Ishikawa (cell line): Measurements from ENCODE around the gene C1QC.

Source experiments
- CREB1 ChIP-seq: IDR thresholded peaks from 2 replicates; pipeline ENCODE4 v1.6.1; 2012; ENCODE audit warnings: low read depth
- EGR1 ChIP-seq: IDR thresholded peaks from 2 replicates; pipeline ENCODE4 v1.6.1; 2012
- EP300 ChIP-seq: IDR thresholded peaks from 2 replicates; pipeline ENCODE4 v1.6.1; 2012; ENCODE audit warnings: borderline replicate concordance
- RAD21 ChIP-seq: IDR thresholded peaks from 2 replicates; pipeline ENCODE4 v1.6.1; 2012; ENCODE audit warnings: low read depth
- TEAD4 ChIP-seq: IDR thresholded peaks from 2 replicates; pipeline ENCODE4 v1.6.1; 2012
- ZBTB7A ChIP-seq: IDR thresholded peaks from 2 replicates; pipeline ENCODE4 v1.6.1; 2012; ENCODE audit warnings: low read depth
- TF ChIP-seq, protein P1 (sequence below): IDR thresholded peaks from 2 replicates; pipeline ENCODE4 v1.6.1; 2012; ENCODE audit warnings: low read depth, mild to moderate bottlenecking

DNA sequence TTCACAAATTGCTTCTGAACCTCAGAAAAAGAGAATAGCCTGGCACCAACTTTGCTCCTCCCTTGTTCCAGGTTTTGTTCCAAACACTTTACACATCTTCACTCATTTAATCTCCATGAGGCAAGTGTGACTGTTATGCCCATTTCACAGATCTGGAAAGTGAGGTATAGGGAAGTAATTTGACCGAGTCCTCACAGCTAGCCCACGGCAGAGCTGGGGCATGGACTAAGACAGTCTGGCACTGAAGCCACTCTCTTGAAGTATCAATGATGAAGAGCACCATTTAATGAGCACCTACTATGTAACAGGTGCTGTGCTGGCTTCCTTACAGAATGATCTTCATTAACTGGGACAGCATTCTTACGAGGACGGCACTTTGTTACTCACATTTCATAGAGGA is 28.6 kb downstream of the C1QC start:
- TF ChIP-seq, protein P1, sequence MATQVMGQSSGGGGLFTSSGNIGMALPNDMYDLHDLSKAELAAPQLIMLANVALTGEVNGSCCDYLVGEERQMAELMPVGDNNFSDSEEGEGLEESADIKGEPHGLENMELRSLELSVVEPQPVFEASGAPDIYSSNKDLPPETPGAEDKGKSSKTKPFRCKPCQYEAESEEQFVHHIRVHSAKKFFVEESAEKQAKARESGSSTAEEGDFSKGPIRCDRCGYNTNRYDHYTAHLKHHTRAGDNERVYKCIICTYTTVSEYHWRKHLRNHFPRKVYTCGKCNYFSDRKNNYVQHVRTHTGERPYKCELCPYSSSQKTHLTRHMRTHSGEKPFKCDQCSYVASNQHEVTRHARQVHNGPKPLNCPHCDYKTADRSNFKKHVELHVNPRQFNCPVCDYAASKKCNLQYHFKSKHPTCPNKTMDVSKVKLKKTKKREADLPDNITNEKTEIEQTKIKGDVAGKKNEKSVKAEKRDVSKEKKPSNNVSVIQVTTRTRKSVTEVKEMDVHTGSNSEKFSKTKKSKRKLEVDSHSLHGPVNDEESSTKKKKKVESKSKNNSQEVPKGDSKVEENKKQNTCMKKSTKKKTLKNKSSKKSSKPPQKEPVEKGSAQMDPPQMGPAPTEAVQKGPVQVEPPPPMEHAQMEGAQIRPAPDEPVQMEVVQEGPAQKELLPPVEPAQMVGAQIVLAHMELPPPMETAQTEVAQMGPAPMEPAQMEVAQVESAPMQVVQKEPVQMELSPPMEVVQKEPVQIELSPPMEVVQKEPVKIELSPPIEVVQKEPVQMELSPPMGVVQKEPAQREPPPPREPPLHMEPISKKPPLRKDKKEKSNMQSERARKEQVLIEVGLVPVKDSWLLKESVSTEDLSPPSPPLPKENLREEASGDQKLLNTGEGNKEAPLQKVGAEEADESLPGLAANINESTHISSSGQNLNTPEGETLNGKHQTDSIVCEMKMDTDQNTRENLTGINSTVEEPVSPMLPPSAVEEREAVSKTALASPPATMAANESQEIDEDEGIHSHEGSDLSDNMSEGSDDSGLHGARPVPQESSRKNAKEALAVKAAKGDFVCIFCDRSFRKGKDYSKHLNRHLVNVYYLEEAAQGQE = no peak
- TF ChIP-seq TEAD4 (no peak), EP300 (no peak), ZBTB7A (no peak), EGR1 (no peak), CREB1 (no peak), RAD21 (no peak)
